ENCODE results near the gene TMC5. TPM values are rescaled to one million over a fixed set of nuclear protein-coding genes. Genes with fewer than 3 reads are reported as not detected.

Gene TMC5
- total RNA-seq, 2 experiments from 2014 or later: not detected

GRCh38 chr16:19438739-19439138, 21.1 kb downstream of the TMC5 start:
- H3K27ac Mint-ChIP-seq: no peak overlapping the region
- no peak for DNase-seq
- H3K27me3 Mint-ChIP-seq (ENCODE audit: low read depth): peaks cover 9% of the 10 kb centered on the region
- CTCF ChIA-PET: interaction anchor here (1.6 kb wide), 1 partner anchor 64 kb away, joined by 3 read pairs; no protein-coding TSS in a partner anchor
- intact Hi-C loops (cut with micrococcal nuclease): no loop called here
- H3K36me3 Mint-ChIP-seq (ENCODE audit: low read depth): no peaks in the 10 kb centered on the region
- no peak overlapping the region for H3K4me3 Mint-ChIP-seq
- no peaks in the 10 kb centered on the region for H3K9me3 Mint-ChIP-seq
- no peaks in the 10 kb centered on the region for H3K4me1 Mint-ChIP-seq (ENCODE audit: low read depth)

GRCh38 chr16:19439483-19439882, 21.8 kb downstream of the TMC5 start:
- intact Hi-C loops (cut with micrococcal nuclease): no loop called here
- H3K27ac Mint-ChIP-seq: no peak overlapping the region
- CTCF ChIA-PET: no interaction called here
- no peak overlapping the region for H3K4me3 Mint-ChIP-seq
- peaks cover 10% of the 10 kb centered on the region for H3K27me3 Mint-ChIP-seq (ENCODE audit: low read depth)
- no peak for DNase-seq
- H3K9me3 Mint-ChIP-seq: no peaks in the 10 kb centered on the region
- no peaks in the 10 kb centered on the region for H3K36me3 Mint-ChIP-seq (ENCODE audit: low read depth)
- no peaks in the 10 kb centered on the region for H3K4me1 Mint-ChIP-seq (ENCODE audit: low read depth)

GRCh38 chr16:19443659-19444058, 26.0 kb downstream of the TMC5 start:
- Mint-ChIP-seq H3K27me3 (ENCODE audit: low read depth) (peaks cover 8% of the 10 kb centered on the region), H3K9me3 (no peaks in the 10 kb centered on the region), H3K4me3 (no peak overlapping the region), H3K27ac (no peak overlapping the region), H3K36me3 (ENCODE audit: low read depth) (no peaks in the 10 kb centered on the region), H3K4me1 (ENCODE audit: low read depth) (no peaks in the 10 kb centered on the region)
- no peak for DNase-seq
- CTCF ChIA-PET: no interaction called here
- intact Hi-C loops (cut with micrococcal nuclease): no loop called here

GRCh38 chr16:19446300-19446846, 28.7 kb downstream of the TMC5 start:
- Mint-ChIP-seq H3K27me3 (ENCODE audit: low read depth) (peaks cover 12% of the 10 kb centered on the region), H3K4me3 (no peak overlapping the region), H3K4me1 (ENCODE audit: low read depth) (no peaks in the 10 kb centered on the region), H3K36me3 (ENCODE audit: low read depth) (no peaks in the 10 kb centered on the region), H3K27ac (no peak overlapping the region), H3K9me3 (no peaks in the 10 kb centered on the region)
- CTCF ChIA-PET: no interaction called here
- DNase-seq: no peak
- intact Hi-C loops (cut with micrococcal nuclease): no loop called here

- Mint-ChIP-seq H3K36me3 (ENCODE audit: low read depth) (no peaks in the 10 kb centered on the region), H3K27me3 (ENCODE audit: low read depth) (peaks cover 12% of the 10 kb centered on the region), H3K4me3 (no peak overlapping the region), H3K9me3 (no peaks in the 10 kb centered on the region), H3K27ac (no peak overlapping the region), H3K4me1 (ENCODE audit: low read depth) (no peaks in the 10 kb centered on the region)
- CTCF ChIA-PET: no interaction called here
- intact Hi-C loops (cut with micrococcal nuclease): no loop called here
- no peak for DNase-seq
Measured at GRCh38 chr16:19446886-19447285, 29.2 kb downstream of the TMC5 start.

GRCh38 chr16:19450186-19450585, 32.5 kb downstream of the TMC5 start:
- no peaks in the 10 kb centered on the region for H3K36me3 Mint-ChIP-seq (ENCODE audit: low read depth)
- no peaks in the 10 kb centered on the region for H3K4me1 Mint-ChIP-seq (ENCODE audit: low read depth)
- CTCF ChIA-PET: no interaction called here
- intact Hi-C loops (cut with micrococcal nuclease): no loop called here
- H3K27me3 Mint-ChIP-seq (ENCODE audit: low read depth): peaks cover 4% of the 10 kb centered on the region
- no peaks in the 10 kb centered on the region for H3K9me3 Mint-ChIP-seq
- no peak overlapping the region for H3K27ac Mint-ChIP-seq
- DNase-seq: no peak
- H3K4me3 Mint-ChIP-seq: no peak overlapping the region

GRCh38 chr16:19458722-19459379, 41.2 kb downstream of the TMC5 start:
- H3K4me1 Mint-ChIP-seq (ENCODE audit: low read depth): no peaks in the 10 kb centered on the region
- no peak for DNase-seq
- no peaks in the 10 kb centered on the region for H3K27me3 Mint-ChIP-seq (ENCODE audit: low read depth)
- CTCF ChIA-PET: no interaction called here
- H3K36me3 Mint-ChIP-seq (ENCODE audit: low read depth): no peaks in the 10 kb centered on the region
- H3K4me3 Mint-ChIP-seq: no peak overlapping the region
- no peak overlapping the region for H3K27ac Mint-ChIP-seq
- no peaks in the 10 kb centered on the region for H3K9me3 Mint-ChIP-seq
- intact Hi-C loops (cut with micrococcal nuclease): no loop called here

- H3K27ac Mint-ChIP-seq: no peak overlapping the region
- H3K36me3 Mint-ChIP-seq (ENCODE audit: low read depth): no peaks in the 10 kb centered on the region
- CTCF ChIA-PET: interaction anchor here (0.6 kb wide), 1 partner anchor 9 kb away, joined by 3 read pairs; no protein-coding TSS in a partner anchor
- H3K4me3 Mint-ChIP-seq: no peak overlapping the region
- DNase-seq: no peak
- intact Hi-C loops (cut with micrococcal nuclease): no loop called here
- H3K27me3 Mint-ChIP-seq (ENCODE audit: low read depth): no peaks in the 10 kb centered on the region
- no peaks in the 10 kb centered on the region for H3K9me3 Mint-ChIP-seq
- no peaks in the 10 kb centered on the region for H3K4me1 Mint-ChIP-seq (ENCODE audit: low read depth)
Measured at GRCh38 chr16:19460397-19460796, 42.7 kb downstream of the TMC5 start.

- H3K27ac Mint-ChIP-seq: no peak overlapping the region
- CTCF ChIA-PET: no interaction called here
- H3K36me3 Mint-ChIP-seq (ENCODE audit: low read depth): no peaks in the 10 kb centered on the region
- no peak for DNase-seq
- no peaks in the 10 kb centered on the region for H3K9me3 Mint-ChIP-seq
- H3K4me1 Mint-ChIP-seq (ENCODE audit: low read depth): no peaks in the 10 kb centered on the region
- H3K4me3 Mint-ChIP-seq: no peak overlapping the region
- intact Hi-C loops (cut with micrococcal nuclease): no loop called here
- no peaks in the 10 kb centered on the region for H3K27me3 Mint-ChIP-seq (ENCODE audit: low read depth)
Measured at GRCh38 chr16:19463468-19464315, 46.0 kb downstream of the TMC5 start.

GRCh38 chr16:19468300-19468699, 50.6 kb downstream of the TMC5 start:
- Mint-ChIP-seq H3K27me3 (ENCODE audit: low read depth) (peaks cover 3% of the 10 kb centered on the region), H3K4me3 (no peak overlapping the region), H3K27ac (no peak overlapping the region), H3K9me3 (no peaks in the 10 kb centered on the region), H3K4me1 (ENCODE audit: low read depth) (no peaks in the 10 kb centered on the region), H3K36me3 (ENCODE audit: low read depth) (no peaks in the 10 kb centered on the region)
- DNase-seq: no peak
- intact Hi-C loops (cut with micrococcal nuclease): no loop called here
- CTCF ChIA-PET: no interaction called here

GRCh38 chr16:19472482-19472881, 54.8 kb downstream of the TMC5 start:
- no peak for DNase-seq
- no peak overlapping the region for H3K4me3 Mint-ChIP-seq
- peaks cover 6% of the 10 kb centered on the region for H3K27me3 Mint-ChIP-seq (ENCODE audit: low read depth)
- CTCF ChIA-PET: no interaction called here
- intact Hi-C loops (cut with micrococcal nuclease): no loop called here
- H3K36me3 Mint-ChIP-seq (ENCODE audit: low read depth): no peaks in the 10 kb centered on the region
- H3K27ac Mint-ChIP-seq: no peak overlapping the region
- no peaks in the 10 kb centered on the region for H3K4me1 Mint-ChIP-seq (ENCODE audit: low read depth)
- H3K9me3 Mint-ChIP-seq: no peaks in the 10 kb centered on the region

GRCh38 chr16:19474617-19475016, 56.9 kb downstream of the TMC5 start:
- no peaks in the 10 kb centered on the region for H3K36me3 Mint-ChIP-seq (ENCODE audit: low read depth)
- intact Hi-C loops (cut with micrococcal nuclease): no loop called here
- H3K27ac Mint-ChIP-seq: no peak overlapping the region
- H3K4me3 Mint-ChIP-seq: no peak overlapping the region
- H3K4me1 Mint-ChIP-seq (ENCODE audit: low read depth): no peaks in the 10 kb centered on the region
- CTCF ChIA-PET: no interaction called here
- H3K9me3 Mint-ChIP-seq: no peaks in the 10 kb centered on the region
- H3K27me3 Mint-ChIP-seq (ENCODE audit: low read depth): peaks cover 10% of the 10 kb centered on the region
- no peak for DNase-seq

GRCh38 chr16:19478505-19478904, 60.8 kb downstream of the TMC5 start:
- DNase-seq: no peak
- no peaks in the 10 kb centered on the region for H3K36me3 Mint-ChIP-seq (ENCODE audit: low read depth)
- peaks cover 8% of the 10 kb centered on the region for H3K27me3 Mint-ChIP-seq (ENCODE audit: low read depth)
- H3K27ac Mint-ChIP-seq: no peak overlapping the region
- H3K4me3 Mint-ChIP-seq: no peak overlapping the region
- CTCF ChIA-PET: no interaction called here
- intact Hi-C loops (cut with micrococcal nuclease): no loop called here
- H3K4me1 Mint-ChIP-seq (ENCODE audit: low read depth): no peaks in the 10 kb centered on the region
- no peaks in the 10 kb centered on the region for H3K9me3 Mint-ChIP-seq

All from activated naive CD4-positive, alpha-beta T cell treated with anti-CD3 and anti-CD28 coated beads for 36 hours (primary cell).